HAP-1 (cell line): Measurements from ENCODE around the gene PLEKHG5.

Experiments used
- DNase-seq, 2 experiments: peaks; one replicate each; pipeline ENCODE4 v3.0.0-alpha.2; 2016 to 2020; ENCODE audit warnings: low spot score in 2 of 2
- H3K27me3 ChIP-seq: fragments of 250-450 bp; sonication (Bioruptor Pico); 2 replicates; pipeline ENCODE4 v1.5.1; 2020; ENCODE audit warnings: low read depth, mild to moderate bottlenecking, moderate library complexity
- H3K36me3 ChIP-seq: fragments of 250-450 bp; sonication (Bioruptor Pico); replicated peaks from 2 replicates; pipeline ENCODE4 v1.5.1; 2020; ENCODE audit warnings: mild to moderate bottlenecking
- H3K4me1 ChIP-seq: fragments of 250-450 bp; sonication (Bioruptor Pico); 2 replicates; pipeline ENCODE4 v1.5.1; 2020; ENCODE audit warnings: mild to moderate bottlenecking
- H3K4me3 ChIP-seq: fragments of 250-450 bp; sonication (Bioruptor Pico); 2 replicates; pipeline ENCODE4 v1.5.1; 2020; ENCODE audit warnings: mild to moderate bottlenecking, moderate library complexity
- H3K9me3 ChIP-seq: fragments of 250-450 bp; sonication (Bioruptor Pico); 2 replicates; pipeline ENCODE4 v1.5.1; 2020; ENCODE audit warnings: mild to moderate bottlenecking, moderate library complexity
- in situ Hi-C: fragments of 300-500 bp; cut with MboI; formaldehyde crosslinking; loops from 3 replicates; pipeline ENCODE4 v1.14.3; 2020; ENCODE audit warnings: low sequenced_read_pairs, inconsistent platforms, mixed read lengths

PLEKHG5 gene

GRCh38 chr1:6473974-6474814, 17.3 kb downstream of the PLEKHG5 start:
- Histone ChIP-seq H3K27me3 (no peaks in the 10 kb centered on the region), H3K4me3 (no peak overlapping the region), H3K9me3 (no peaks in the 10 kb centered on the region), H3K4me1 (no peaks in the 10 kb centered on the region), H3K36me3 (no peaks in the 10 kb centered on the region; the same call in 1 of the 2 replicates)
- DNase-seq: no peak
- in situ Hi-C loops: loop anchor here (10.0 kb wide), 2 partner anchors 219 to 751 kb away; no protein-coding TSS in a partner anchor

- H3K4me3 ChIP-seq: no peak overlapping the region
- no peak for DNase-seq
- H3K9me3 ChIP-seq: no peaks in the 10 kb centered on the region
- in situ Hi-C loops: loop anchor here (10.0 kb wide), 2 partner anchors 218 to 752 kb away; no protein-coding TSS in a partner anchor
- H3K27me3 ChIP-seq: no peaks in the 10 kb centered on the region
- H3K4me1 ChIP-seq: no peaks in the 10 kb centered on the region
- H3K36me3 ChIP-seq: no peaks in the 10 kb centered on the region; the same call in 1 of the 2 replicates
These were observed 18.3 kb downstream of the PLEKHG5 start for GRCh38 chr1:6473156-6473555.

DNA sequence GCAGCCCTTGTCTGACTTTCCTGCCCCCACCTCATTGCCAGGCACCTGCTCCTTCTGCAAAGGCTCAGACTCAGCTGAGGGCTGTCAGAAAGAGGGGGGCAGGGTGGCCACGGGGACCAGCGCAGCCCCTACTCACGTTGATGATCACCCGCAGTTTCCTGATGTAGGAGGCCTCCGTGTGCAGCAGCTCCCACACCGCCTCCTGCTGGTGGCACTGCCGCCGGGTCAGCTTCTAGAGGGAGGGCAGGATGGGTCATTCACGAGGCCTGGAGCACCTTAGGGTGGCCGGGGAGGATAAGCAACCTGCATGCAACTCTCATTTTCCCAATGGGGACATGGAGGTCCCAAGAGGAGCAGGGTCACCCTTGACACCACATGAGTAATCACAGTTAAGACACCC, 19.1 kb downstream of the PLEKHG5 start:
- H3K36me3 ChIP-seq: no peaks in the 10 kb centered on the region; the same call in 1 of the 2 replicates
- H3K4me1 ChIP-seq: no peaks in the 10 kb centered on the region
- peak in 1 of 2 experiments; percentile 42 for DNase-seq
- H3K4me3 ChIP-seq: no peak overlapping the region
- in situ Hi-C loops: loop anchor here (10.0 kb wide), 2 partner anchors 218 to 752 kb away; no protein-coding TSS in a partner anchor
- no peaks in the 10 kb centered on the region for H3K9me3 ChIP-seq
- no peaks in the 10 kb centered on the region for H3K27me3 ChIP-seq

GRCh38 chr1:6471970-6472368, 19.5 kb downstream of the PLEKHG5 start:
- no peaks in the 10 kb centered on the region; the same call in 1 of the 2 replicates for H3K36me3 ChIP-seq
- DNase-seq: no peak
- no peaks in the 10 kb centered on the region for H3K9me3 ChIP-seq
- H3K27me3 ChIP-seq: no peaks in the 10 kb centered on the region
- H3K4me3 ChIP-seq: no peak overlapping the region
- in situ Hi-C loops: loop anchor here (10.0 kb wide), 2 partner anchors 217 to 753 kb away; no protein-coding TSS in a partner anchor
- H3K4me1 ChIP-seq: no peaks in the 10 kb centered on the region

DNA sequence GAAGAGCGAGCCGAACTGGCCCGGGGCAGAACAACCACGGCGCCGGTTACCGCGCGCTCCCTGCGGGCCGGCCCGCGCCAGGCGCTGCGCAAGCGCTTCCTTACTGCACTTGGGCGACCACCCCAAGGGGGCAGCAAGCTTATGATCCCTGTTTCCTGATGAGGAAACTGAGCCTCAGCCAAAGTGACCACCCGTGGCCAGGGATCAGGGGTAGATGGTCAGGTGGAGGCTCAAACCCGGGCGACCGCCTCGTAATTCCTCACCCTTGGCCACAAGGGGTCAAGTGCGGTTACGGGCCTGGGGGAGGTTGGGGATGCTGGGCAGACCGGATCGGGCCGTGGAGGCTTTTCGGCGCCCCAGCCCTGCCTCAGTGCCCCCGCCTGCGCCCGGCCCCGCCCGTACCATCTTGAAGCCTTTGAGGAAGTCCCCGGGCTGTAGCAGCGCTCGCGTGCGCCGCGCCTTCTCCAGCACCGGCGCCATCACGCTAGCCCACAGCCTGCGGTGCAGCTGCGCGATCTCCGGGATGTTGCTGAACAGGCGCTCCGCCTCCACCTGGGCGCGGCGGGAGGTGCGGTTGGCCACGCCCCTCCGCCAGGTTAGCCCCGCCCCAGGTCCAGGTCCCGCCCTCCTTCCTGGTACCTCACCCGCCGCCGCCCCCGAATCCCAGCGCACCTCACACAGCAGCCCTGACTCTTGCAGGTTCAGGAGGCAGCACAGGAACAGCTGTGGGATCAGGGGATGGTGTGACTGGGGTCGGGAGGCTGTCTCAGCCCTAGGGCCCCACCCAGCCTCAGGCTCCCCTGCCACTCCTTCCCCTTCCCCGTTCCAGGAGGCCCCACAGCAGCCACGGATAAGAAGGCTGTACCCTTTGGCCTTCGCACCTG, 20.1 kb downstream of the PLEKHG5 start:
- no peaks in the 10 kb centered on the region for H3K4me1 ChIP-seq
- no peaks in the 10 kb centered on the region for H3K27me3 ChIP-seq
- no peaks in the 10 kb centered on the region; the same call in 1 of the 2 replicates for H3K36me3 ChIP-seq
- no peak overlapping the region for H3K4me3 ChIP-seq
- H3K9me3 ChIP-seq: no peaks in the 10 kb centered on the region
- in situ Hi-C loops: loop anchor here (10.0 kb wide), 2 partner anchors 217 to 753 kb away; no protein-coding TSS in a partner anchor
- no peak for DNase-seq

- no peak for DNase-seq
- in situ Hi-C loops: loop anchor here (10.0 kb wide), 2 partner anchors 216 to 754 kb away; no protein-coding TSS in a partner anchor
- Histone ChIP-seq H3K4me1 (no peaks in the 10 kb centered on the region), H3K27me3 (no peaks in the 10 kb centered on the region), H3K4me3 (no peak overlapping the region), H3K36me3 (no peaks in the 10 kb centered on the region; the same call in 1 of the 2 replicates), H3K9me3 (no peaks in the 10 kb centered on the region)
These were observed 21.1 kb downstream of the PLEKHG5 start for GRCh38 chr1:6470132-6471085.

GRCh38 chr1:6468729-6469461, 22.6 kb downstream of the PLEKHG5 start:
- Histone ChIP-seq H3K9me3 (no peaks in the 10 kb centered on the region), H3K4me3 (no peak overlapping the region), H3K27me3 (no peaks in the 10 kb centered on the region), H3K36me3 (no peaks in the 10 kb centered on the region; the same call in 1 of the 2 replicates), H3K4me1 (no peaks in the 10 kb centered on the region)
- DNase-seq: no peak
- in situ Hi-C loops: no loop called here

DNA sequence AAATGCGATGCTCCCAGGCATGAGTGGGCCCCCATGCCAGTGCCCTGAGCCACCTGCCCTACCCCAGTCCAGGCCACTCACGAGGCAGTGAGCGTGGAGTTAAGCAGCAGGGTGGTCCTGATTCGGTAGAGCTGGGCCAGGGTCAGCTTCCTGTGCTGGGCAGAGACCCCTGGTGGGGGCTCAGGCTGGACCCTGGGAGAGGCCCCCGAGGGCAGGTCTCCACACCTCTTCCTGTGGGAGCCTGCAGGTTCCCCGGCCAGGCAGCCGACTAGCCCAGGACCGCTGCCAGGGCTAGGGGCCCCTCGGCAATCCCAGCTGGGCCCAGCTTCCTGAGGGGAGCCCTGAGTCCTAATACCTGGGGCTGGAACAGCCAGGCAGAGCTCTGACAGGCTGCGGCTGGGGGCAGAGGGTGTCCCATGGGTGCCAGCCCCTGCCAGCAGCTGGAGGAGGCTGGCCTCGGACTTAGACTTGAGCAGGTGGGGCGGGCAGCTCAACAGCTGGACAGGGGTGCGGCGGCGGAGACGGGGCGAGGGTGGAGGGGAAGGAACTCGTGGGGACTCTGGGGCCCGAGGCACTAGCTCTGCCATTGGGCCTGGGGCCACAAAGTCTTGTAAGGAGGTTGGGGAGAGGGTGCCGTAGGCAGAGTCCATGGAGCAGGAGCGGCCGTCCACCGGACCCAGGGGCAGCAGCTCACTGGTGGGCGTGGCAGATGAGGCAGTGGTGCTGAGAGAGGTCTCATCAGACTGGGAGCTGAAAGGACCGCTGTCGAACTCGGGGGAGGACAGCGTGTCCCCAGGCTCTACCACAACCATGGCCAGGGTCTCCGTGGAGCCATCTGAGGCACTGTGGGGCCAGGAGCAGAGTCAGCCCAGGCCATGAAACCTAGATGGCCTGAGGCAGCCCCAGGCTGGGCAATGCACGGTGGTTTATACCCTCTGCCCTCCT, 23.5 kb downstream of the PLEKHG5 start:
- Histone ChIP-seq H3K9me3 (no peaks in the 10 kb centered on the region), H3K36me3 (no peaks in the 10 kb centered on the region; the same call in 1 of the 2 replicates), H3K27me3 (no peaks in the 10 kb centered on the region), H3K4me3 (no peak overlapping the region), H3K4me1 (no peaks in the 10 kb centered on the region)
- DNase-seq: no peak
- in situ Hi-C loops: no loop called here

GRCh38 chr1:6467224-6467623, 24.2 kb downstream of the PLEKHG5 start:
- Histone ChIP-seq H3K4me1 (no peaks in the 10 kb centered on the region), H3K27me3 (no peaks in the 10 kb centered on the region), H3K4me3 (no peak overlapping the region), H3K9me3 (no peaks in the 10 kb centered on the region), H3K36me3 (no peaks in the 10 kb centered on the region; the same call in 1 of the 2 replicates)
- DNase-seq: no peak
- in situ Hi-C loops: no loop called here

GRCh38 chr1:6466751-6467150, 24.7 kb downstream of the PLEKHG5 start:
- no peak for DNase-seq
- Histone ChIP-seq H3K36me3 (no peaks in the 10 kb centered on the region), H3K9me3 (no peaks in the 10 kb centered on the region), H3K4me1 (no peaks in the 10 kb centered on the region), H3K4me3 (no peak overlapping the region), H3K27me3 (no peaks in the 10 kb centered on the region)
- in situ Hi-C loops: no loop called here

DNA sequence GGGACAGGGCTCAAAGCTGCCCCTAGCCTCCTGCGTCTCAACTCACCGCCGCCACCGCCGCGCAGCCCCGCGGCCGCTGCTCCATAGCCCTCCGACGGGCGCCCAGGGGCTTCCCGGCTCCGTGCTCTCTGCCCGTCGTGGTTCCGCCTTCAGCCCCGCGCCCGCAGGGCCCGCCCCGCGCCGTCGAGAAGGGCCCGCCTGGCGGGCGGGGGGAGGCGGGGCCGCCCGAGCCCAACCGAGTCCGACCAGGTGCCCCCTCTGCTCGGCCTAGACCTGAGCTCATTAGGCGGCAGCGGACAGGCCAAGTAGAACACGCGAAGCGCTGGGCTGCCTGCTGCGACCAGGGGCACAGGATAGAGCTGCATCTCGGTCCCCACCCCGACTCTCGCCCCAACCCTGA, 25.4 kb downstream of the PLEKHG5 start, which contains the start of gene TNFRSF25:
TNFRSF25 (minus strand) TSS at position 151 of the 400 bp plus-strand sequence; CDS start at position 85, 66 bp downstream.
- in situ Hi-C loops: no loop called here
- DNase-seq: no peak
- H3K36me3 ChIP-seq: no peaks in the 10 kb centered on the region
- H3K27me3 ChIP-seq: no peaks in the 10 kb centered on the region
- no peak within 1 kb of the TSS for H3K4me3 ChIP-seq
- no peaks in the 10 kb centered on the region for H3K9me3 ChIP-seq
- no peaks in the 10 kb centered on the region for H3K4me1 ChIP-seq
